Muscle of leg (tissue), 11 donors: ENCODE data around the gene C3orf20. TPM values are rescaled to one million over a fixed set of nuclear protein-coding genes. Genes with fewer than 3 reads are reported as not detected.

ENCODE experiments used
- DNase-seq: peaks from one replicate; pipeline ENCODE4 v3.0.0; 2013
- H3K27ac ChIP-seq: one replicate; pipeline ENCODE4 v1.5.1; 2013; ENCODE audit warnings: mild to moderate bottlenecking, low read length, control low read depth
- H3K27me3 ChIP-seq: one replicate; pipeline ENCODE4 v1.6.1; 2013; ENCODE audit warnings: low read length; ENCODE audit not compliant: control insufficient read depth, insufficient read depth
- H3K36me3 ChIP-seq: one replicate; pipeline ENCODE4 v1.6.1; 2013; ENCODE audit warnings: low read length; ENCODE audit not compliant: control insufficient read depth, insufficient read depth
- H3K4me1 ChIP-seq: one replicate; pipeline ENCODE4 v1.6.1; 2013; ENCODE audit warnings: low read length; ENCODE audit not compliant: control insufficient read depth, insufficient read depth
- H3K4me3 ChIP-seq: one replicate; pipeline ENCODE4 v1.5.1; 2013; ENCODE audit warnings: low read length, control low read depth
- H3K9me3 ChIP-seq: replicated peaks from 2 replicates; pipeline ENCODE4 v1.6.1; 2013; ENCODE audit warnings: low read depth, low read length; ENCODE audit not compliant: control insufficient read depth
- WGBS: methylation state at CpG from one replicate; pipeline ENCODE4 v1.1.5; 2013; ENCODE audit warnings: missing lambda C conversion rate; ENCODE audit not compliant: insufficient coverage; 5-methylcytosine and 5-hydroxymethylcytosine counted together
- polyA plus RNA-seq, 8 donors: library from polyadenylated mRNA; unstranded; fragments of 120-200 nt; gene quantifications; one replicate each; pipeline versions ENCODE4 v1.2.1 to v1.2.3, GENCODE V29; 2013; ENCODE audit warnings: inconsistent platforms in 1 of 8, low replicate concordance in 1 of 8; ENCODE audit not compliant: insufficient read length in 8 of 8, insufficient read depth in 1 of 8
- total RNA-seq: library from RNA; stranded (reverse); fragments of 120-200 nt; gene quantifications from one replicate; pipeline ENCODE4 v1.2.4, GENCODE V29; 2013

C3orf20 gene
- total and polyA plus RNA-seq, 9 donors, result 0.05 to 0.35 (median 0.15) TPM

DNA sequence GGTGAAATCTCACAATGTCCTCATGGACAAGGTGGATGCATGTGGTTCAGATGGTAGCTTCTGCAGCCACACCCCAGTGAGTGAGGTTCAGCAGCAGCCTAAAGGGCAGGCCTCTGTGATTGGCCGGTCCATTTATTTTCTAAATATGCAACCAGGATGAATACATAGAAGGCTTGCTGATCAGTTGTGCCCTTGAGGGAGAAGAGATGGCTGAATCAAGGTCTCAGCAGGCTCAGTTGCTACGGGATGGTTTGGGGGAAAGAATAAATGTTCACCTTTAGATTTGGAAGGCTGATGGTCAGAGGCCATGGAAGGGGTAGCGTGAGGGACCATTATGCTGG is 90.1 kb downstream of the C3orf20 start:
- Histone ChIP-seq H3K4me1 (peaks cover 3% of the 10 kb centered on the region), H3K4me3 (no peak overlapping the region), H3K27ac (no peak overlapping the region), H3K36me3 (no peaks in the 10 kb centered on the region), H3K9me3 (no peaks in the 10 kb centered on the region), H3K27me3 (no peaks in the 10 kb centered on the region)
- WGBS, result 70% methylated on average over 3 of the region's 3 CpGs
- no peak for DNase-seq

GRCh38 chr3:14765576-14766427 is 90.9 kb downstream of the C3orf20 start:
- Histone ChIP-seq H3K4me1 (peaks cover 3% of the 10 kb centered on the region), H3K36me3 (no peaks in the 10 kb centered on the region), H3K27me3 (no peaks in the 10 kb centered on the region), H3K4me3 (no peak overlapping the region), H3K9me3 (no peaks in the 10 kb centered on the region), H3K27ac (no peak overlapping the region)
- no peak for DNase-seq
- WGBS, result 69% methylated on average over 7 of the region's 9 CpGs

GRCh38 chr3:14766428-14767244 is 91.7 kb downstream of the C3orf20 start:
- H3K36me3 ChIP-seq, result no peaks in the 10 kb centered on the region
- no peak for DNase-seq
- no peak overlapping the region for H3K4me3 ChIP-seq
- H3K4me1 ChIP-seq, result peaks cover 3% of the 10 kb centered on the region
- no peaks in the 10 kb centered on the region for H3K27me3 ChIP-seq
- H3K9me3 ChIP-seq, result no peaks in the 10 kb centered on the region
- no peak overlapping the region for H3K27ac ChIP-seq
- 78% methylated on average over 23 of the region's 23 CpGs for WGBS

- WGBS, result 59% methylated on average over 5 of the region's 9 CpGs
Measured at GRCh38 chr3:14767245-14768051, 92.5 kb downstream of the C3orf20 start.

DNA sequence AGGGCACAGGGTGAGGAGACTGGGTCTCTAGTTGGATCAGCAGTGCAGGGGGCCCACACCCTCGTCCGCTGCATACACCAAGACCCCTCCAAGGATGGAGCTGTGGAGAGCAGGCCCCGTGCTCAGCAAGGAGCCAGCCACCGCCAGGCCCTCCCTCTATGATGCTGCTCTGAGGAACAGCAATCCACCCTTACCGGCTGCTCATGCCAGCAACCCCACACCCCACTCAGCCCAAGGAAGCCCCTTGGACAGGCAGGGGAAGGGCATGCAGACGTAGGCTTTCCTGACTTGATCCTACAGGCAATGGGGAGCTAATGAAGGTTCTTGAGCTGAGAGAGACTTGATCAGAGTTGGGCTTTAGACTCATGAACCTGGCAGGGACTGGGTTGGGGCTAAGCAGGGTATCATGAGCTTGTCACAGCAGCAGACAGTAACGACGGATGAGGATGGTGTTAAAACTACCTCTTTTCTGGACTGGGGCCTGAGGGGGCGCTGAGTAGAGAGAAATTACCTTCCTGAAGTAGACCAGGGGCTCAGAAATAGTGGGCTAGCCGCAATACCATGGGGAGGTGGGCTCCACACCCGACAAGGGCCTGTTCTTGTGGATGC is 93.3 kb downstream of the C3orf20 start:
- Histone ChIP-seq H3K27me3 (no peaks in the 10 kb centered on the region), H3K27ac (no peak overlapping the region), H3K9me3 (no peaks in the 10 kb centered on the region), H3K4me1 (peaks cover 3% of the 10 kb centered on the region), H3K36me3 (no peaks in the 10 kb centered on the region), H3K4me3 (no peak overlapping the region)
- WGBS, result 79% methylated on average over 4 of the region's 11 CpGs
- no peak for DNase-seq

More at GRCh38 chr3:14767245-14768051, 92.5 kb downstream of the C3orf20 start:
- Histone ChIP-seq H3K4me3 (no peak overlapping the region), H3K9me3 (no peaks in the 10 kb centered on the region), H3K36me3 (no peaks in the 10 kb centered on the region), H3K4me1 (peaks cover 3% of the 10 kb centered on the region), H3K27me3 (no peaks in the 10 kb centered on the region), H3K27ac (no peak overlapping the region)
- DNase-seq, result no peak

- H3K4me1 ChIP-seq, result peaks cover 3% of the 10 kb centered on the region
- no peak for DNase-seq
- H3K9me3 ChIP-seq, result no peaks in the 10 kb centered on the region
- no peaks in the 10 kb centered on the region for H3K36me3 ChIP-seq
- no peak overlapping the region for H3K27ac ChIP-seq
- WGBS, result 50% methylated on average over 5 of the region's 6 CpGs
- no peak overlapping the region for H3K4me3 ChIP-seq
- no peaks in the 10 kb centered on the region for H3K27me3 ChIP-seq
Measured at GRCh38 chr3:14768881-14769280, 93.9 kb downstream of the C3orf20 start.

DNA sequence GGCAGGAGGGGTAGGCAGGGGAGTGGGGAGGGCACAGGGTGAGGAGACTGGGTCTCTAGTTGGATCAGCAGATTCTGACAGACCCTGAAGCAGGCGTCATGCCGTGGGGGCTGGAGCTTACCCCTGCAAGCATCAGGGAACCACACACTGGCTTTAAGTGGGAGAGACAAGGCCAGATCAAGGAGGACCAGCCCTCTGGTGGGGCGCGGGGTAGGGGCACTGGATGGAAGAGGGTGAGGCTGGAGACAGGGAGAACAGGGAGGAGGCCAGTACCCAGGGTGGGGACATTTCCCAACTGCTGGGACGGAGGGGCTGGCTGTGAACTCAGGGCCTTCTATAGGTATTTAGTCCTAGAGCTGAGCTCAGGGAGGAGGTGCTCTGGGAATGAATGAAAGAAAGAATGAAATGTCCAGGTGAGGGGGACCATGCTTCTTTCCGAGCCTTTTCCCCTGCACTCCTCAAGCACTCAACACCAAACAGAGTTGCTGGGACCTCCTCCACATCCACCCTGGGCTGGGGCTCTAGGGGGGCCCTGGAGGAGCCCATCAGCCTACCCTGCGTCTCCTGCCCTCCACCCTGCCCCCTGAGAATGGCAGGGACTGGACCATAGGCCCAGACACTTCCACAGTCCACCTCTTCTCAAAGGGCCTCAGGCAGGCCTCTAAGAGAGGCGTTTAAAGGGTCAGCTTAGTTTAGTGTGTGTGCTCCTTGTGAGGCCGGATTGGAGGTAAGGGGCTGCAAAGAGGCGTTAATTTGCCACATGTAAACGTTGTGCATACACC is 94.8 kb downstream of the C3orf20 start:
- no peaks in the 10 kb centered on the region for H3K9me3 ChIP-seq
- no peak overlapping the region for H3K4me3 ChIP-seq
- no peaks in the 10 kb centered on the region for H3K36me3 ChIP-seq
- H3K27me3 ChIP-seq, result no peaks in the 10 kb centered on the region
- H3K4me1 ChIP-seq, result peaks cover 3% of the 10 kb centered on the region
- H3K27ac ChIP-seq, result no peak overlapping the region
- no peak for DNase-seq
- WGBS, result 72% methylated on average over 8 of the region's 11 CpGs

DNA sequence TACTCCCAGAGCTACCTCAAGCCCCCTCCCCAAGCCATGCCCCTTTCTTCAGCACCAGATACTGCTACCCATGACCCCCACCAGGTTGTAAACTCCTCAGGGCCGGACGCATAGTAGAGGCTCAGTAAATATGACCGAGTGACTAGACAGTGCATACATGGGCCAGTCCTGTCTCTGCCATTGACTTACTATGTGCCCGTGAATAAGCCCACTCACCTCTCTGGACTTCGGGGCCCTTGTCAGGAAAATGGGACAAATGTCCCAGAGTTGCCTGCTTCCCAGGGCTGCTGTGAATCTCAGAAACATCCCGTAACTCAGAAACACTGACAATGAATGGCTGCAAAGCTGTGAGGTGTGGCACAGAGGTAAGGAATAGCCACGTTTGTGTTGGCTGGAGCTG is 95.7 kb downstream of the C3orf20 start:
- no peak overlapping the region for H3K27ac ChIP-seq
- no peaks in the 10 kb centered on the region for H3K27me3 ChIP-seq
- H3K9me3 ChIP-seq, result no peaks in the 10 kb centered on the region
- no peaks in the 10 kb centered on the region for H3K36me3 ChIP-seq
- DNase-seq, result no peak
- H3K4me3 ChIP-seq, result no peak overlapping the region
- H3K4me1 ChIP-seq, result peaks cover 3% of the 10 kb centered on the region
- WGBS, result 93% methylated on average over 7 of the region's 7 CpGs
